ENCODE data around the gene NDUFB6. TPM values are rescaled to one million over a fixed set of nuclear protein-coding genes. Genes with fewer than 3 reads are reported as not detected.

Gene NDUFB6
- total and polyA plus RNA-seq, 7 donors = 59.6 to 90.8 (median 75.4) TPM

GRCh38 chr9:32596936-32597335 lies 24.0 kb upstream of the NDUFB6 start:
- peaks cover 3% of the 10 kb centered on the region for H3K9me3 ChIP-seq
- TF ChIP-seq, protein P1, sequence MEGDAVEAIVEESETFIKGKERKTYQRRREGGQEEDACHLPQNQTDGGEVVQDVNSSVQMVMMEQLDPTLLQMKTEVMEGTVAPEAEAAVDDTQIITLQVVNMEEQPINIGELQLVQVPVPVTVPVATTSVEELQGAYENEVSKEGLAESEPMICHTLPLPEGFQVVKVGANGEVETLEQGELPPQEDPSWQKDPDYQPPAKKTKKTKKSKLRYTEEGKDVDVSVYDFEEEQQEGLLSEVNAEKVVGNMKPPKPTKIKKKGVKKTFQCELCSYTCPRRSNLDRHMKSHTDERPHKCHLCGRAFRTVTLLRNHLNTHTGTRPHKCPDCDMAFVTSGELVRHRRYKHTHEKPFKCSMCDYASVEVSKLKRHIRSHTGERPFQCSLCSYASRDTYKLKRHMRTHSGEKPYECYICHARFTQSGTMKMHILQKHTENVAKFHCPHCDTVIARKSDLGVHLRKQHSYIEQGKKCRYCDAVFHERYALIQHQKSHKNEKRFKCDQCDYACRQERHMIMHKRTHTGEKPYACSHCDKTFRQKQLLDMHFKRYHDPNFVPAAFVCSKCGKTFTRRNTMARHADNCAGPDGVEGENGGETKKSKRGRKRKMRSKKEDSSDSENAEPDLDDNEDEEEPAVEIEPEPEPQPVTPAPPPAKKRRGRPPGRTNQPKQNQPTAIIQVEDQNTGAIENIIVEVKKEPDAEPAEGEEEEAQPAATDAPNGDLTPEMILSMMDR (IDR thresholded peaks at IDR 0.05) = no peak
- H3K36me3 ChIP-seq (ENCODE audit: insufficient read depth in 1 of 2, low read depth in 1 of 2) = no peaks in the 10 kb centered on the region
- DNase-seq = no peak
- intact Hi-C loops (cut with DNase I) = no loop called here
- H3K4me3 ChIP-seq = no peak overlapping the region
- ATAC-seq = no peak
- H3K27ac ChIP-seq = no peak overlapping the region
- no peaks in the 10 kb centered on the region for H3K27me3 ChIP-seq (ENCODE audit: insufficient read depth in 3 of 3, low read length in 2 of 3)
- H3K4me1 ChIP-seq = no peaks in the 10 kb centered on the region

DNA sequence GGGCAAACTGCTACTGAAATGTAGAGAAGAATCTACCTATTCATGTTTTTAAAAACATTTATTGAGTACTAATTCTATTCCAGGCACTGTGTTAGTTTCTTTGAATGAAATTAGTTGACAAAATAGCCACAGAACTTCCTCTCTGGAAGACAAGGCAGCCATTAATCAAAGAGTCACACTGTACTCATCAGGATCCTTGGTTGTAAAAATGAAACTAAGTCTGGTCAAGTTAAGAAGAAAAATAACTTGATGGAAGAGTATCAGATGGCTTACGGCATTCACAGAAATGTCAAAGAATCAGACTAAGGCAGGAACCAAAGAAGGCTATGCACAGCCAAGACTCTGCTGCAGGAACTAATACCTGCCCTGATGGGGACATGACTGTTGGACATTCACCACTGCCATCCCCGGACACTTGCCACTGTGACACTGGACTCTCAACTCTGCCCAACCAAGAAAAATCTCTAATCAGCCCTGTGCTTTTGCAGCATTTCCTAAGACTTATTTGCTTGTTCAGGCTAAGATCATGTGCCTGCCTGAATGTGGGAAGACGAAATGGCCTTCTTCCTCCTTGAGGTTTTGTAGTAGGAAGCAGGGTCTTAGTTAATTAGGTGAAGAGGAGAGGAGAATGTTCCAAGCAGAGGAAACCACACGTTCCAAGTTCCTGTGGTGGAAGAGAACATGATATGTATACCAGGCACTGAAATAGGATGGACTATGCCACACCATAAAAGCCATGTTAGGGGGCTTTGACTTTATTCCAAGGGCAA lies 23.3 kb upstream of the NDUFB6 start:
- H3K36me3 ChIP-seq (ENCODE audit: insufficient read depth in 1 of 2, low read depth in 1 of 2) = no peaks in the 10 kb centered on the region
- TF ChIP-seq, protein P1 (IDR thresholded peaks at IDR 0.05) = no peak
- WGBS, 3 donors = 60 to 75% (median 70%) methylated on average over 4 of the region's 4 CpGs

GRCh38 chr9:32590898-32591297 lies 17.9 kb upstream of the NDUFB6 start:
- Histone ChIP-seq H3K36me3 (ENCODE audit: insufficient read depth in 1 of 2, low read depth in 1 of 2) (no peaks in the 10 kb centered on the region), H3K27me3 (ENCODE audit: insufficient read depth in 3 of 3, low read length in 2 of 3) (peaks cover 0 to 1% (median 0%) of the 10 kb centered on the region in 3 donors), H3K9me3 (no peaks in the 10 kb centered on the region), H3K4me3 (no peak overlapping the region), H3K27ac (no peak overlapping the region), H3K4me1 (no peaks in the 10 kb centered on the region)
- TF ChIP-seq, protein P1 (IDR thresholded peaks at IDR 0.05) = no peak
- no peak for DNase-seq
- ATAC-seq = no peak
- intact Hi-C loops (cut with DNase I) = no loop called here
- WGBS, 3 donors = 71 to 75% (median 71%) methylated on average over 1 of the region's 1 CpG

More for the DNA sequence above, 23.3 kb upstream of the NDUFB6 start:
- Histone ChIP-seq H3K4me3 (no peak overlapping the region), H3K4me1 (no peaks in the 10 kb centered on the region), H3K9me3 (peaks cover 3% of the 10 kb centered on the region), H3K27ac (no peak overlapping the region), H3K27me3 (ENCODE audit: insufficient read depth in 3 of 3, low read length in 2 of 3) (no peaks in the 10 kb centered on the region)
- DNase-seq = no peak
- intact Hi-C loops (cut with DNase I) = no loop called here
- ATAC-seq = no peak

GRCh38 chr9:32590476-32590875 lies 17.5 kb upstream of the NDUFB6 start:
- Histone ChIP-seq H3K4me3 (no peak overlapping the region), H3K9me3 (no peaks in the 10 kb centered on the region), H3K27me3 (ENCODE audit: insufficient read depth in 3 of 3, low read length in 2 of 3) (peaks cover 0 to 5% (median 0%) of the 10 kb centered on the region in 3 donors), H3K4me1 (no peaks in the 10 kb centered on the region), H3K36me3 (ENCODE audit: insufficient read depth in 1 of 2, low read depth in 1 of 2) (no peaks in the 10 kb centered on the region), H3K27ac (no peak overlapping the region)
- ATAC-seq (no peak), DNase-seq (no peak)
- TF ChIP-seq, protein P1 (IDR thresholded peaks at IDR 0.05) = no peak
- 34 to 47% (median 41%) methylated on average over 2 of the region's 2 CpGs for WGBS, 3 donors
- intact Hi-C loops (cut with DNase I) = no loop called here

Data from psoas muscle (tissue), 8 donors.